Pancreas (tissue), 10 donors: ENCODE measurements around the gene MEF2C. TPM values are rescaled to one million over a fixed set of nuclear protein-coding genes. Genes with fewer than 3 reads are reported as not detected.

Source experiments
- ATAC-seq, 4 donors: fragments of 200-7000 bp; cut with Tn5 transposase; one replicate each; pipeline versions ENCODE4 v1.8.0 to v1.9.1; 2020; ENCODE audit warnings: mild to moderate bottlenecking in 4 of 4, moderate library complexity in 4 of 4
- DNase-seq, 6 donors: peaks; one replicate each; pipeline ENCODE4 v3.0.0-alpha.2; 2020
- FAIRE-seq: peaks from 2 replicates; lab custom pipeline; 2012; peaks lifted over from hg19 to GRCh38; lab: Jason Lieb, UNC
- H3K27ac ChIP-seq, 4 donors: fragments of 200-600 bp; sonication (generic); 1 replicate in 3 of 4; 2 replicates in 1 of 4; pipeline versions ENCODE4 v1.5.0 to v1.8.0; 2020
- H3K27me3 ChIP-seq, 4 donors: fragments of 200-600 bp; one replicate each; pipeline ENCODE4 v1.8.0; 2021
- H3K36me3 ChIP-seq, 3 donors: fragments of 200-600 bp; sonication (generic) in 1 of 3; one replicate each; pipeline versions ENCODE4 v1.5.0 to v1.8.0; 2020 to 2021
- H3K4me1 ChIP-seq, 3 donors: fragments of 200-600 bp; one replicate each; pipeline ENCODE4 v1.8.0; 2021
- H3K4me3 ChIP-seq, 4 donors: fragments of 200-600 bp; sonication (generic) in 2 of 4; one replicate each; pipeline versions ENCODE4 v1.5.0 to v1.8.0; 2020 to 2021
- H3K9me3 ChIP-seq, 4 donors: fragments of 200-600 bp; one replicate each; pipeline ENCODE4 v1.8.0; 2021
- WGBS, 2 donors: extraction: QIAGEN DNeasy Blood & Tissue Kit; methylation state at CpG; one replicate each; pipeline ENCODE4 v1.1.7; 2013; 5-methylcytosine and 5-hydroxymethylcytosine counted together
- intact Hi-C, 3 donors: fragments of 100-400 bp; cut with DNase I; formaldehyde crosslinking; loops; one replicate each; pipeline versions ENCODE4 v1.11.1 to v1.14.2; 2022
- polyA plus RNA-seq, 2 donors: library from polyadenylated mRNA; stranded (reverse); fragments of 200-250 nt; gene quantifications; one replicate each; pipeline ENCODE4 v1.2.3, GENCODE V29; 2013
- total RNA-seq, 6 donors: library from RNA; stranded (reverse); fragmentation: NEBNext Ultra II Directional in 4 of 6; extraction: Animal tissue kit (Norgen Biotek cat#: 25700) in 4 of 6; gene quantifications; one replicate each; pipeline versions ENCODE4 v1.2.1 to v1.2.4, GENCODE V29; 2021 to 2023
- TF ChIP-seq, protein P1 (sequence below), 4 donors: fragments of 200-600 bp; sonication (generic) in 3 of 4; IDR thresholded peaks; one replicate each; pipeline versions ENCODE4 v1.5.0 to v1.8.0; 2021; ENCODE audit warnings: antibody characterized with exemption in 4 of 4
- donor health status: healthy with polysubstance abuse.
- donor health status: DM: no; HTN: no; CAD: no; lungs with moderate emphysema.
- donor health status: DM: no; HTN: no; CAD: no.
- donor health status: control.
- donor health status: control.
- donor health status: Bipolar disorder and iron deficiency.
- donor health status: DM: yes; HTN: yes; CAD: no.
- donor health status: DM: no; HTN: no; CAD: no.
- donor health status: DM: no; HTN: no; CAD: no.
- donor health status: DM: yes; HTN: yes; CAD: no.

MEF2C gene
- total and polyA plus RNA-seq, 8 donors: 1.5 to 19.9 (median 4.8) TPM

DNA sequence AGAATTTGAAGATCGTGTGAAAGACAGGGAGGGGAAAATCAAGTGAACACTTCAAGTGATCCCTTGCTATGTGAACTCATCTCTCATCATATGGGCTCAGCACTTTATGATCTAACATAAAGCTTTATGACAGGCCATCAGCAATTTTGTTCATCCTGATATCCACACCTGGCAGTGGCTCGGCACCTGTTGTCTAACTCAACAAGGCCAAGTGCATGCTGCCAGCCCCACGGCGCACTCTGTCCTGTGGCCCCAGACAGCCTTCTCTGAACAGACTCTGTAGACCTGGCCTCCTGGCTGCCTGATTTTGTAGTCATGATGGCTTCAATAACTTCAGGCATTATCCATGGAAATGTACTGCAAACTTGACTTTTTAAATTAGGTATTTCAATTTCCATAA, 106.3 kb downstream of the MEF2C start:
- ATAC-seq: no peak
- no peaks in the 10 kb centered on the region for H3K27me3 ChIP-seq
- no peak for FAIRE-seq
- H3K27ac ChIP-seq: no peak overlapping the region
- intact Hi-C loops: no loop called here
- H3K9me3 ChIP-seq: no peaks in the 10 kb centered on the region
- H3K4me3 ChIP-seq: no peak overlapping the region
- H3K36me3 ChIP-seq: no peaks in the 10 kb centered on the region
- 86 to 89% methylated on average over 4 of the region's 4 CpGs for WGBS, 2 donors
- TF ChIP-seq, protein P1, sequence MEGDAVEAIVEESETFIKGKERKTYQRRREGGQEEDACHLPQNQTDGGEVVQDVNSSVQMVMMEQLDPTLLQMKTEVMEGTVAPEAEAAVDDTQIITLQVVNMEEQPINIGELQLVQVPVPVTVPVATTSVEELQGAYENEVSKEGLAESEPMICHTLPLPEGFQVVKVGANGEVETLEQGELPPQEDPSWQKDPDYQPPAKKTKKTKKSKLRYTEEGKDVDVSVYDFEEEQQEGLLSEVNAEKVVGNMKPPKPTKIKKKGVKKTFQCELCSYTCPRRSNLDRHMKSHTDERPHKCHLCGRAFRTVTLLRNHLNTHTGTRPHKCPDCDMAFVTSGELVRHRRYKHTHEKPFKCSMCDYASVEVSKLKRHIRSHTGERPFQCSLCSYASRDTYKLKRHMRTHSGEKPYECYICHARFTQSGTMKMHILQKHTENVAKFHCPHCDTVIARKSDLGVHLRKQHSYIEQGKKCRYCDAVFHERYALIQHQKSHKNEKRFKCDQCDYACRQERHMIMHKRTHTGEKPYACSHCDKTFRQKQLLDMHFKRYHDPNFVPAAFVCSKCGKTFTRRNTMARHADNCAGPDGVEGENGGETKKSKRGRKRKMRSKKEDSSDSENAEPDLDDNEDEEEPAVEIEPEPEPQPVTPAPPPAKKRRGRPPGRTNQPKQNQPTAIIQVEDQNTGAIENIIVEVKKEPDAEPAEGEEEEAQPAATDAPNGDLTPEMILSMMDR (IDR thresholded peaks at IDR 0.05): no peak
- no peaks in the 10 kb centered on the region for H3K4me1 ChIP-seq
- DNase-seq: no peak

DNA sequence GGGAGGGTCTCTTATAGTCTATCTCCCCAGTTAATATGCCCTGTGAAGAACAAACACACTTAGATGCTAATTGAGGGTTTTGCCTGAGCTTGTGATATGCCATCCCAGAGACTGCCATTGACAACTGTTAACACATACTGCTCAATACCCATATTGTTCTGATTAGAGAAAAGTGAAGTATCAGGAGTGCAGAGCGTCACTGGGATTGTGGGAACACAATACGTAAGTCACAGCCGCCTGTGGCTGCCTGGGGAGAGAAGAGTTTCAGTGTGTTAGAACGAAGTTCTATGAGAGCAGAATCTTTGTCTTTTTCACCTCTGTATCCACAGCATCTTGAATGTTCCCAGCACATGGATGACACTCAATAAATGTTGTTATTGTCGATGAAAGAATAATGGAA, 110.2 kb downstream of the MEF2C start:
- DNase-seq (no peak), ATAC-seq (no peak), FAIRE-seq (no peak)
- intact Hi-C loops: no loop called here
- 79% methylated on average over 5 of the region's 5 CpGs for WGBS, 2 donors
- Histone ChIP-seq H3K4me3 (no peak overlapping the region), H3K27ac (no peak overlapping the region), H3K27me3 (no peaks in the 10 kb centered on the region), H3K4me1 (no peaks in the 10 kb centered on the region), H3K9me3 (no peaks in the 10 kb centered on the region), H3K36me3 (no peaks in the 10 kb centered on the region)
- TF ChIP-seq, protein P1 (IDR thresholded peaks at IDR 0.05): no peak

DNA sequence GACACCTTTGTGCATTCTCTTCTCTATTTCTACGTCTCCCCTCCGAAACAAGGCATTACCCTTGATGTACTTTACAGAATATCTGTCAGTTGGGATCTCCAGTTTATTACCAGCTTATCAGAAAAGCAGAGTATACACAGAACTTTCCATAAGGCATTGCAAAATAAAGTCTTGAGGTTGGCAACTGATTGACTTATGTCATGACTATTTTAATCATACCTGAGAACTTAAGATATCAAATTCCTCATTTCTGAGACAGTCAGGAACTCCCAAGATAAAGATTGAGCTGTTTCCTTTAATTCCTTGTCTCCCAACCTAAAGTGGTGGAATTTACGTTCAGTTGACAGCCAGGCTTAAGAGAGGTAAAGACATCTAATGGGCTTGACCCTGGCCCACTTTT, 110.9 kb downstream of the MEF2C start:
- no peaks in the 10 kb centered on the region for H3K4me1 ChIP-seq
- H3K4me3 ChIP-seq: no peak overlapping the region
- no peak overlapping the region for H3K27ac ChIP-seq
- no peaks in the 10 kb centered on the region for H3K36me3 ChIP-seq
- intact Hi-C loops: no loop called here
- ATAC-seq (no peak), DNase-seq (no peak), FAIRE-seq (no peak)
- H3K27me3 ChIP-seq: no peaks in the 10 kb centered on the region
- no peaks in the 10 kb centered on the region for H3K9me3 ChIP-seq
- WGBS, 2 donors: 86 to 88% methylated on average over 3 of the region's 3 CpGs
- TF ChIP-seq, protein P1 (IDR thresholded peaks at IDR 0.05): no peak

DNA sequence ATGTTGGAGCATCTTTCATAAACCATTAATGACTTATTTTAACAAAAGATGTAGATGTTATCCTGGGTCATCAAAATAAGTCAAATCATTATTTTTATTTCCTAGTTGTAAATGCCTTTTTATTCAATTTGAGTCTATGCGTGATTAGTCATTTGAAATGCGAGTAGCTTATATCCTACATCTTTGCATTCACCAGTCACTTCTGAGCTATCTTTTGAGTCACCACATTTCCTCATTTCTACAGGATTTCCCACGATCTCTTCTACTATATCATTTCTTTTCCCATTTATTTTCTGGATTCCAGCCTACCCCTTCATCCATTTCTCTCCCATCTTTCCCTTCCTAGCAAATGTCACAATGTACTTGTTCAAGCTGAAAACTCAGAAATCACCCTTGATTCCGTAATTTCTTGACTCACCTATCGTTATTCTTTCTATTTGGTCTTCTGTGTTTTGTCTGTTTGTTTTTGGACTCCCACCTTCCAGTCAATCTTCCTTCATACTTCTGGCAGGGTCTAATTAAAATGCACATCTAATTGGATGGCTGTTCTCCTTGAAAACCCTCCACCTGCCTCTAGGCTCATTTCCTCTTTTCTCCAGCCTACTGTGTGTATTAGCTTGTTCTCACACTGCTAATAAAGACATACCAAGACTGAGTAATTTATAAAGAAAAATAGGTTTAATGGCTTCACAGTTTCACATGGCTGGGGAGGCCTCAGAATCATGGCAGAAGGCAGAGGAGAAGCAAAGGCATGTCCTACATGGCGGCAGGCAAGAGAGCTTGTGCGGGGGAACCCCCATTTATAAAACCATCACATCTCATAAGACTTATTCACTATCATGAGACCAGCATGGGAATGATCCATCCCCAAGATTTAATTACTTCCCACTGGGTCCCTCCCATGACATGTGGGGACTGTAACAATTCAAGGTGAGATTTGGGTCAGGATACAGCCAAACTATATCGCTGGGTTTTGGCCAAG, 112.4 kb downstream of the MEF2C start:
- Histone ChIP-seq H3K9me3 (no peaks in the 10 kb centered on the region), H3K27me3 (no peaks in the 10 kb centered on the region), H3K27ac (no peak overlapping the region), H3K4me3 (no peak overlapping the region), H3K4me1 (no peaks in the 10 kb centered on the region), H3K36me3 (no peaks in the 10 kb centered on the region)
- 90 to 92% methylated on average over 8 of the region's 8 CpGs for WGBS, 2 donors
- ATAC-seq (no peak), DNase-seq (no peak), FAIRE-seq (no peak)
- intact Hi-C loops: no loop called here
- TF ChIP-seq, protein P1 (IDR thresholded peaks at IDR 0.05): no peak

DNA sequence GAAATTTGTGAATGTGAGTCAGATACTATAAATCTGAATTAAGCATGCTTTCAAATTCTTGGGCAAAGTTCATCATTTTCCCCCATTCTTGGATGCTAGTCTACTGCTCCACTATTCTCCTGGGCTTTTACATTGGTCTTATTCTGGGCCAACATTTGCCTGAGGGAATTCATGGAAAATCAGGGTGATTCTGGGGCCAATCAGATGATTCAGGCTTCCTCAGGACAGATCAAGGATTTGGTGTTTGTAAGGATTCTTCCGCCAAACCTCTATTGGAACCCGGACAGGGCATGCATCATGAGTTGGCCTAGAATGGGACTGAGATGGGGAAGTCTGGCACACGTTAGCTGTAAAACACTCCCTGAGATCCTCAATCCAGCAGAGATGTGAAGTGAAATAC, 113.8 kb downstream of the MEF2C start:
- no peak for FAIRE-seq
- no peaks in the 10 kb centered on the region for H3K36me3 ChIP-seq
- peak in 1 of 4 donors; percentile 30 for ATAC-seq
- no peak overlapping the region for H3K4me3 ChIP-seq
- TF ChIP-seq, protein P1 (IDR thresholded peaks at IDR 0.05): no peak
- intact Hi-C loops: loop anchor here in 1 of 3 donors (10.0 kb wide), 1 partner anchor 96 kb away; no protein-coding TSS in a partner anchor
- 55 to 56% methylated on average over 3 of the region's 3 CpGs for WGBS, 2 donors
- no peaks in the 10 kb centered on the region for H3K4me1 ChIP-seq
- H3K27me3 ChIP-seq: no peaks in the 10 kb centered on the region
- no peak overlapping the region for H3K27ac ChIP-seq
- peak in 1 of 6 donors; percentile 12 for DNase-seq
- no peaks in the 10 kb centered on the region for H3K9me3 ChIP-seq
